Skeletal muscle satellite cell (primary cell): ENCODE results near the gene FAIM2.

Experiments
- H3K27me3 ChIP-seq: 2 replicates; pipeline ENCODE4 v1.7.0; 2013; ENCODE audit warnings: low read length; ENCODE audit not compliant: control insufficient read depth, insufficient read depth
- H3K36me3 ChIP-seq: 2 replicates; pipeline ENCODE4 v1.7.0; 2013; ENCODE audit warnings: mild to moderate bottlenecking, control low read depth, low read length; ENCODE audit not compliant: insufficient read depth
- H3K4me1 ChIP-seq: 2 replicates; pipeline ENCODE4 v1.7.0; 2013; ENCODE audit warnings: low read length; ENCODE audit not compliant: control insufficient read depth, insufficient read depth
- H3K4me2 ChIP-seq: 2 replicates; pipeline ENCODE4 v1.7.0; 2013; ENCODE audit warnings: mild to moderate bottlenecking, low read length
- H3K4me3 ChIP-seq: 2 replicates; pipeline ENCODE4 v1.7.0; 2013; ENCODE audit warnings: low read length
- H3K9ac ChIP-seq: 2 replicates; pipeline ENCODE4 v1.7.0; 2013; ENCODE audit warnings: mild to moderate bottlenecking, low read depth, low read length, moderate library complexity
- H3K9me3 ChIP-seq: replicated peaks from 2 replicates; pipeline ENCODE4 v1.7.0; 2013; ENCODE audit warnings: mild to moderate bottlenecking, control low read depth, low read length

Gene FAIM2

DNA sequence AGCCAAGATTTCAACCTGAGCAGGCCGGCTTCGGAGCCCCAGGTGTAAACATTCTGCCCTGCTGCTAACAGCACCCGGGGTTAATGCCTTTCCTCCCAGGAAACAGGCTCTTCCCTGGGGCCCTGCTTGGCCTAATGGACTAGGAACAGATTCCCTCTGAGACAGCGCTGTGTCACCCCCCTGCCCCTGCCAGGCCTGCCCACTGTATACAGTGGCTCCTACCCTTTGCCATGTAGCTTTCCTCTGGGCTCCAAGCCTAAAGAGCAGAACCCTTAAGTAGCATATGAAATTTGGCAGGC, 32.5 kb downstream of the FAIM2 start:
- peaks cover 14% of the 10 kb centered on the region for H3K4me1 ChIP-seq
- H3K36me3 ChIP-seq: no peaks in the 10 kb centered on the region
- H3K27me3 ChIP-seq: peaks cover 22% of the 10 kb centered on the region
- no peak overlapping the region for H3K4me2 ChIP-seq
- H3K9me3 ChIP-seq: no peaks in the 10 kb centered on the region
- no peak overlapping the region for H3K4me3 ChIP-seq
- no peak overlapping the region for H3K9ac ChIP-seq

DNA sequence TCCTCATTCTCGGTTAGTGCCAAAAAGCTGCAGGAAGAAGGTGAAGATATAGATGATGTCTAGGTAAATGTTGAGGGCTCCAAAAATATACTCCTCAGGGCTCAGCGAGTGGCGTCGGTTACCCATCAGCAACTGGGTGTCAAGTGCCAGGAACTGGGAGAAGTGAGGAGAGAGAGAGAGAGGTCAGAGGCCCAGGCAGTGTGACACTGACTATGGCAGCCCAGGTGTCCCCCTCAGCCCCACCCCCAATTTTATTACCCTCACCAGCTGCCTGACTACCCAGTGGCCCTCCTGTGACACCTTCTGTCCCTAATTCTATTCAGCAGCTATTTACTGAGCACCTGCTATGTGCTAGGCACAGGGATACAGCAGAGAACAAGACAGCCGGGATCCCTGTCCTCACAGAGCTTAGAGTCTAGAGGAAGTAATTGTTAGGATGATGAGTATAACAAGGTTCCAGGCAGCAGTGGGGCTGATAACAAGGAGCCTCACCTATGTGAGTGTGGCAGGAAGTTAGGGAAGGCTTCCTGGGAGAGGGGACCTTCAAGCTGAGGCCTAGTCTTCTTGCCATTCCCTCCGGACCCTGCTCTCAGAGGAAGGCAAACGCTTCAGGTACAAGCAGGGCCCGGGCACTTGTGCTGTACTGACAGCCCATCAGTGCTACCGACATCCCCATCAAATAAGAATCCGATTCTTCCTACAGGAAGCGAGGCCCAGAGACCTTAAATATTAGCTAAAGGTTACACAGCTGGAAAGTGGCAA, 33.0 kb downstream of the FAIM2 start:
- Histone ChIP-seq H3K4me2 (no peak overlapping the region), H3K36me3 (no peaks in the 10 kb centered on the region), H3K9me3 (no peaks in the 10 kb centered on the region), H3K4me3 (no peak overlapping the region), H3K4me1 (peaks cover 14% of the 10 kb centered on the region), H3K27me3 (peaks cover 22% of the 10 kb centered on the region), H3K9ac (no peak overlapping the region)

DNA sequence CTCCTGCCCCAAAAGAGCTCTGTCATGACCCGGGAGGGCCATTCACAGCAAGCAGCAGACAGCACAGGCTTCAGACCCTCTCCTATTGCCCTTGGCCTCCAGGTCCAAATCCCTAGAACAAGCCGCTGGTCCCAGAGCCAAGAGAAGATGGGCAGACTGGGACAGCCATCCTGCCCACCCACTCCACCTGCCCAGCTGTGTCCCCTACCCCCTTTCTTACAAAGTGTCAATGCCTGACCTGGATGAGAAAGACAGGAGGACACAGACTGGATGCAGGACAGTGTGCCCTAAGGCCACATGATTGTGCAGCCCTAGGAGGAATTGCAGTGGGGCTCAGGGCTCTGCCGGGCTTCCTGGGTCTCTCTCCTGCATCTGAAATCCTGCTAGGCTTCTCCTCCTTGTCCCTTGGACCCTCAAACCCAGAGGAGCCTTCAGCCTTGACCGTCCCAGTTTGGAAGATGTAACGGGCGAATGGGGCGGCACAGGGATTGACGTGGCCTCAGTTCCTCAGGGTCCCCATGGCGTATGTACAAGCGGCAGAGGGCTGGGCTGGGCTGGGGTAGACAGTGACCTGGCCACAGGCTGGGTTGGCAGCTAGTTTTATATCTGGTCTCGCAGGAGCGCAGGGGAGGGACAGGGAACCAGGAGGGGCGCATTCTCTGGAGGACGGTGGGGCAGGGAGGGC, 33.7 kb downstream of the FAIM2 start:
- no peak overlapping the region for H3K9ac ChIP-seq
- H3K36me3 ChIP-seq: no peaks in the 10 kb centered on the region
- no peak overlapping the region for H3K4me3 ChIP-seq
- H3K27me3 ChIP-seq: peaks cover 25% of the 10 kb centered on the region
- H3K4me2 ChIP-seq: no peak overlapping the region
- H3K9me3 ChIP-seq: no peaks in the 10 kb centered on the region
- H3K4me1 ChIP-seq: peaks cover 14% of the 10 kb centered on the region

DNA sequence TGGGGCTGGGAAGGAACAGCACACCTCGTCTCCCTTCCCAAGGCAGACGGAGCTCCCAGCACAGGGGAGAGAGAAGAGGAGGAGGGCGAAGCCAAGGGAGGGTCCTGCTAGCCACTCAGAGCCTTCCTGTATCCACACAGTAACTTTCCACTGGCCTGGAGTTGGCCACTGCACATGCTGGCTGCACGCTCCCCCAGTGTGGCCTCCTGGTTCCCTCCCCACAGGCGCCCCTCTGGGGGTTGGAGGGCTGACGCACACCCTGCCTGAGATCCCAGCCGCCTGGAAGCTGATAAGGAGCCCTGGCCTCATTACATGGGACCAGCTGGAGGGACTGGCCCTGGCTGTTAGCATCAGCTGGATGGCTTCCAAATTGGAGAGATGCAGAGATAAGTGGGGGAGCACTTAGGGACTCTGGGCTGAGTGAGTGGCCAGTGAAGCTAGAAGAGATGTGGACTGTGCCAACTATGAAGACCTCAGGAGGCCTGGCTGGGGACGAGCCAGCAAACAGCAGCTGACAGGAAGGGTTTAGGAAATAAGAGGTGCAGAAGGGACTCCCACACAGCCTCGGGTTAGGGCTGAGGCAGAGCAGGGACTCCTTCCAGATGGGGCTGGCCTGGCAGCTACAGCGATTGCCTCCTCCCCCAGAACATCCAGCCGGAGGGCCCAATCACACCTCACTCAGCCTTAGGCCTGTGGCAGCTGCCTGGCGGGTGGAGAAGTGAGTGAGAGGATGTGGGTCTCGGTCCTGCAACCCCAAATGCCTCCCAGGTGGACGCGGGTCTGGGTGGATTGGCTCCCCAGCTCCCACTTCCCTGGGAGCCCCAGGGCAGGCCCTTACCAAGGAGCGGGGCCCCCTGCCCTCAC, 34.5 kb downstream of the FAIM2 start:
- Histone ChIP-seq H3K4me1 (peaks cover 18% of the 10 kb centered on the region), H3K36me3 (no peaks in the 10 kb centered on the region), H3K4me3 (no peak overlapping the region), H3K4me2 (peak overlapping the region; percentile 8), H3K9ac (no peak overlapping the region), H3K9me3 (no peaks in the 10 kb centered on the region), H3K27me3 (peaks cover 27% of the 10 kb centered on the region)

DNA sequence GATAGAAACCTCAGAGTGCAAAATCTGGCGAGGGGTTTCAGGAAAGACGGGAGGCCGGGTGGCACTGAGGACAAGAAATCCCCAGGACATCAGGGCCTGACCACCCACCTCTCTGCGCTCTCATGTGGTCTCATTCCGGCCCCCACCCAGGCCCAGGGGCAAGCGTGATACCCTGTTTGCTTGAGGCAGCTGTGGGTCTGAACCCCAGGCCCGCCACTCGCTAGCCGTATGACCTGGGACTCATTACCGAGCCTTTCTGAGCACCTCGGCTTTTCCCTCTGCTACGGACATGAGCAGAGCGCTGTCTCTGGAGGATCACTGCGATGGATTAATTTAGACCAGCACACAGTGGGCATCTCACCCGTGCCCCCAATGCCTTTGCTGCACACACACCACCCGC, 35.3 kb downstream of the FAIM2 start:
- Histone ChIP-seq H3K9me3 (no peaks in the 10 kb centered on the region), H3K4me2 (no peak overlapping the region), H3K4me1 (peaks cover 22% of the 10 kb centered on the region), H3K4me3 (no peak overlapping the region), H3K36me3 (no peaks in the 10 kb centered on the region), H3K9ac (no peak overlapping the region), H3K27me3 (peaks cover 30% of the 10 kb centered on the region)

DNA sequence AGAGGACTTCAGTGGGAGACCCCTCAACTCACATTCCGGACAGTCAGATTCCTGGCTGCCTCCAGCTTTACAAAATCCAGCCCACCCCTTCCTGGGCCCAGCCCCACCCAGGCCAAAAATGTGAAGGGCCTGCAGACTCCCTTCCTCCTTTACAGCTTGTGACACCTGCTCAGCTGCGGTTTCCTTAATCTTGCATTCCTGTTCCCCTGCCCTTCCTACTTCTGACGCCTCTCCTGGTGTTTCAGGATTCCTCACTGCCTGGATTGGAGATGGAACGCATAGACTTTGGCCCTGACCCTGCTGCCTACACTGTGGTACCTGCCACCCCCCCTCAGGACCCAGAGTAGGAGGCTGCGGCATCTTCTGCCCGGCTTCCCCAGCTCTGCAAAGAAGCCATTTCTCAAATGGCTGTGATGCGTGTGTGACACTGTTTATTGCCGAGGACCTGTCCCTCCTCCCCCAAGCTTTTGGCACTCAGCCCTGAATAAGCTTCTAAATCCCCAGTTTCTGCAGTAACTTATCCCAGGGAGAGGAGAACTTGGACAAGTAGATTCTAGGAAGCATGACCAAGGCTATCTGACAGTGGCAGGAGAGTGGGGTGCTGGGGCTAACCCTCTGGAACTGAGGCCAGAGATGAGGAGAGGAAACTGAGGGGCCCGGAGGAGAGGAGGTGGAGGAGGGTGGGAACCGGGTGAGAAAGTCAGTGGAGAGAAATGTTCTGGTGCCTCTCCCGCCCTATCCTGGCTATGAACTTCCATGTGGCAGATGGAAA, 35.9 kb downstream of the FAIM2 start:
- H3K4me2 ChIP-seq: no peak overlapping the region
- H3K27me3 ChIP-seq: peaks cover 36% of the 10 kb centered on the region
- no peaks in the 10 kb centered on the region for H3K9me3 ChIP-seq
- H3K4me3 ChIP-seq: no peak overlapping the region
- no peaks in the 10 kb centered on the region for H3K36me3 ChIP-seq
- no peak overlapping the region for H3K9ac ChIP-seq
- peaks cover 22% of the 10 kb centered on the region for H3K4me1 ChIP-seq

DNA sequence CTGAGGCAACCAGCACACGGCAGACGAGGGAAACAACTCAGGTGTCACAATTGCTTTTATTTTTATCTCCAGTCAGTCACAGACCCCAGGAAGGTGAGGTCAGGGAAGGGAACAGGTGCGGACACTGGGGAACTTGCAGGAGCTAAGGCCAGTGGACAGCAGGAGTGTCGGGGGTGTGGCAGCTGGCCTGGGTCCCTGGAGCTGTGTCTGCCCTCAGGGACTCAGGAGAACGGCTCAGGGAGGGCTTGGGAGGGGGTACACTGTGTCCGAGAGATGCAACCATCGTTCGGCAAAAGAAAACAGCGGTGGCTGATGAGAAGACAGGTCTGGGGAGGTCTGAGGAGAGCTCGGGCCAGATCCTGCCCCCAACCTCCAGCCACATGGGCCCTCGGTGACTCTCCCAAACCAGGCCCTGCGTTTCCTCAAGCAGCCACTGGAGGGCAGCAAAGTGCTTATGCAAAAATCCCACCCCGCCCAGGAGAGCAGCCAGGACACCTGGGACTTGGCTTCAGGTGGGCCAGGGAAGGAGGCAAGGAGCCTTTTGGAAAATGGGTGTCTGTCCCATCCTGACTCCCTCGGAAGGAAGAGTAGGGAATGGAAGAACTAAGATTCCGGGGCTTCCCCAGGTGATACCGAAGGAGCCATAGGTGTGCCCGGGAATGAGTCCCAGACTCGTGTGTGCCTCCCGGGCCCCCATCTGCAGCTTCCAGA, 36.7 kb downstream of the FAIM2 start:
- Histone ChIP-seq H3K9ac (no peak overlapping the region), H3K4me2 (no peak overlapping the region), H3K27me3 (peaks cover 36% of the 10 kb centered on the region), H3K9me3 (no peaks in the 10 kb centered on the region), H3K4me3 (no peak overlapping the region), H3K4me1 (peaks cover 22% of the 10 kb centered on the region), H3K36me3 (no peaks in the 10 kb centered on the region)

DNA sequence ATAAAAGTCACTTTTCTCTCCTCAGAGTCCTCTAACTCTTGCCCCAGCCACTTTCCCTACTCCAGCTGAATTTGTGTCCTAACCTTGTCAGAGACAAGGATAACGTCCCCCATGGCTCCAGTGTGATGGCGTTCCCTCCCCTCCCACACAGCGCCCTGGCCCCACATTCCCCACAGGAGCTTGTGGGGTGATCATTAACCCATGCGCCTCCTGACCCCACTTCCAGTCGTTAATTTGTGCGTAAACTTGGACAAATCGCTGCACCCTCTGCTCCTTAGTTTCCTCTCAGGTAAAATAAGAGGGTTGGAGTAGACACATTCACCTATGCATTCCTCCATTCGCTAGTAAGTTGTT, 37.9 kb downstream of the FAIM2 start:
- Histone ChIP-seq H3K36me3 (no peaks in the 10 kb centered on the region), H3K4me3 (no peak overlapping the region), H3K9me3 (no peaks in the 10 kb centered on the region), H3K27me3 (peaks cover 36% of the 10 kb centered on the region), H3K4me2 (no peak overlapping the region), H3K9ac (no peak overlapping the region), H3K4me1 (peaks cover 22% of the 10 kb centered on the region)

DNA sequence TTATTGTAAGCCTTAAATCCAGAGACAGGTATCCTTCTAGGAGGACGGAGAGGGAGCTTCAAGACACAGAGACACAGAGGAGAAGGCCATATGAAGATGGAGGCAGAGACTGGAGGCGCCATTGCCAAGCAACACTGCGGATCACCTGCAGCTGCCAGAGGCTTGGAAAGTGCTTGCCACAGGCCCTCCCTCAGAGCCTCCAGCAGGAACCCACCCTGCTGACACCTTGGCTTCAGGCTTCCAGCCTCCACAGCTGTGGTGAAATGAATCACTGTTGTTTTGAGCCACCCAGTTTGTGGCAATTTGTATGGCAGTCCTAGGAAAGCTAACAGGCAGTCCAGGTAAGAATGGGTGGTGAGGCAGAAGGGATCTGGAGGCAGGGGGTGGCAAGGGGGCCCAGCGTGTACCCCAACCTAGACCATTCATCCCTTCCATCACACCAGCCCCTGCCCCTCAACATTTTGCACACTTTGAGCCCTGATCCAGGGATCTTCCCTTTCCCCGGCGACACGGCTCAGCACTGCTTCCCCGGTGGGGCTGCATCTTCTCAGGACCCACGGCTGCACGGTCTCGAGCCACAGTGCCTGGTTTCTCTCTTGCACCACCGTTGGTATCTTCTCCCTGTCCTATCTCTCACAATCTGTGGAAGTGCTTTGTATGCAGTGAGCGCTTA, 38.5 kb downstream of the FAIM2 start:
- no peaks in the 10 kb centered on the region for H3K36me3 ChIP-seq
- peaks cover 36% of the 10 kb centered on the region for H3K27me3 ChIP-seq
- H3K9me3 ChIP-seq: no peaks in the 10 kb centered on the region
- no peak overlapping the region for H3K4me3 ChIP-seq
- H3K4me1 ChIP-seq: peaks cover 22% of the 10 kb centered on the region
- H3K4me2 ChIP-seq: no peak overlapping the region
- no peak overlapping the region for H3K9ac ChIP-seq

DNA sequence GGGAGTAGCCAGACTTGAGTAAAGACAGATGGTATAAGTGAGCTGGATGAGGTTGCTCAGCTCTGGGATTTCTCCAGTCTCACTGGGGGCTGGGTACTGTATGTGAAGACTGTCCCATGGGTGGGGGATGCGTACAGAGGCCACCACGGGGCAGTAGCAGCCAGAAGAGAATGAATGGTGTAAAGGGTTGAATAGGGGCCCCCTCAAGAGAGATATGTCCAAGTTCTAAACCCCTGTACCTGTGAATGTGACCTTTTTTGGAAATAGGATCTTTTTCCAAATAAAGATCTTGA, 39.0 kb downstream of the FAIM2 start:
- no peak overlapping the region for H3K9ac ChIP-seq
- peaks cover 22% of the 10 kb centered on the region for H3K4me1 ChIP-seq
- H3K4me3 ChIP-seq: no peak overlapping the region
- H3K27me3 ChIP-seq: peaks cover 38% of the 10 kb centered on the region
- H3K9me3 ChIP-seq: no peaks in the 10 kb centered on the region
- H3K36me3 ChIP-seq: no peaks in the 10 kb centered on the region
- no peak overlapping the region for H3K4me2 ChIP-seq
